Stimulated activated CD8-positive, alpha-beta memory T cell treated with anti-CD3 and anti-CD28 coated beads, Interleukin-2, amount 100 ng/mL, for 48 hours (primary cell): ENCODE data around the gene AKR7A3.

Experiments used
- DNase-seq, 2 donors: peaks; one replicate each; pipeline ENCODE4 v3.0.0-alpha.2; 2020; ENCODE audit warnings: low read depth in 2 of 2

The AKR7A3 gene

DNA sequence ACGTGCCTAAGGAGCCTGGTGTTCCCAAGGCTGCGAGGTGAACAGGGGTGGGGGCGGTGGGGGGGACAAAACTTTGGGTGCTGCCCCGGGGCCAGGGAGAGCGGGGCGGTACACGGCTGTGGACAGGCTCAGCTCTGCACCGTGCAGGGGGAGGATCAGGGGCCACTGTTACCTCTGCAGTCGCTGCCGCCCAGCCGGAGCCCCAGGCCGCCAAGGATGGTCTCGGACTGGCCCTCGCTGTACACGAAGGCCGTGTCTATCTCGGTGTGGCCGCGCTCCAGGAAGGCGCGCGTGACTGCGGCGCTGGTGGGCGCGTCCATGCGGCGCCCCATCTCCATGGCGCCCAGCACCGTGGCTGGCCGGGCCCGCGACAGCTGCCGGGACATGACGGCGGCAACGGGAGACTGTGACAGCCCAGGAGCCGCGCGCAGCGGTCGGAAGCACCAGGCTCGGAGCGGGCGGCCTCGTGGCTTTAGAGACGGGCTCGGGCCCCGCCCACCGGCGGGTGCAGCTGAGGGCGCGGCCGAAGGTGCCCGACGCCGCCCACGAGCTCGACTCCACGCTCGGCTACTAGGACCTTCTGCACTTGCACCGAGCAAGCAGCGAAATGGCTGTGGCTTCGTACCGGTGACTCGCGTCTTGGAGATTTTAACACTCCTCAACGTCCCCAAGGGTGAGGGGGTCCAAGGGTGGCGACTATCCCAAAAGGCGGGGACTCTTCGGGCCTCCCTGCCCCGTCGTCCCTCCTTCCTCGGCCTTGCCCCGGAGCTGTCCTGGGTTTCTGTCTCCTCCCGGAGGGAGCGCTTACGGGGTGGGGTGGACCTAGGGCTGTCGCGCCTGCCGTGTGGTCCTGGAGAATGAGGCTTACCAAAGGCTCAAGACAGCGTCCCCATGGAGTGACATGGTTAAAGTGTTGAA lies at the start of gene AKR7A3:
AKR7A3 (minus strand) TSS at position 447 of the 918 bp plus-strand sequence; CDS start at position 386, 61 bp downstream.
- peak; percentile 48 to 65 for DNase-seq

DNA sequence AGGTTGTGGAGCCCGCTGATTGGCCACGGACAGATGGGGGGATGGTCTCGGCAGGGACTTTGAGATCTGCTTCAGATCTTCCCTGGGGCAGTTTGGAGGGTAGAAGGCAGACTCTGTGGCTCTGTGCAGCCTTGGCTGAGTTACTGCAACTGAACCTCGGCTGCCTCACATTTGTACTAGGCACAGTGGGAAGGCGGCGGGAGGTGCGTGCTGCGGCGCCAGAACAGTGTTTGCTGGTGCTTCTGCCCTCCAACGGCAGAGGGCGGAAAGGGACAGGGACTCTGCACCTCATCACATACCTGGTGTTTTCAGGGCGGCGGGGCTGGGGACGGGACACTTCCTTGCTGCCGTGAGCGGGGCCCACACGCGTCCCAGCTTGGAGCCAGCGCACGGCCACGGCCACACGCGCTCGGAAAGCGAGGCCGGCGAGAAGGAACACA lies 49.8 kb upstream of the AKR7A3 start:
- DNase-seq: no peak

DNA sequence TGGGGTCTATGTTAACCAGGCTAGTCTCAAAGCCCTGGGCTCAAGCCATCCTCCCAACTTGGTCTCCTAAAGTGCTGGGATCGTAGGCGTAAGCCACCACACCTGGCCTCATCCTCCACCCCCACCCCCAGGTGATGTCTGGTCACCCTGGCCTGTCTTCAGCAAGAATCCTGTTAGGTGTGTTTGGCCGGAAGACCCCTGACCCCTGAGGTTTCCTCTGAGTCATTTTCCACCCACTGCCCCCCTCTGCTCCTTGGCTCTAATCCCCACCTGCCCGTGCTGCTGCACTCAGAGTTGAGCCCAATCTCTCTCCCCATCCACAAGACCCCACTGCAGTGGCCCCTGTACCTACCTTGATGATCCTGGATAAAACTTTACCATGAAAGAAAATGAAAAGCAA lies 48.7 kb upstream of the AKR7A3 start:
- DNase-seq: no peak

DNA sequence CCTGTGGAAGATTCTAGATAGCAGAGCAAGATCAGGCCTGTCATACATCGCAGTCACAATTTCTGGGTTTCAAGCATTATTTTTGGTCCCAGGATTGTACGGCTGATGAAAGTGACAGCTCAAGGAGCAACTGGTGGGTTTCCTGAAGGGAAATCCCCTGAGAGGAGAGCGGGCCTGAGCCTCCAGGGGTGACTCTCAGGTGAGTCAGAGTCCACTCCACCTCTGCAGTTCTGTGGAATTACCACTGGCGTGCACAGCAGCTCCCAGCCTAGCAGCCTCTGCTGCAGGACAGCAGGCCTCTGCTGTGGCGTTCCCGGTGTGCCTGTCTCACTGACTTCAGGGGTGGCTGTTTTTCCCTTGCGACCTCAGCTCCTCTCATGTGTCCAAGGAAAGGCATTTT lies 48.0 kb upstream of the AKR7A3 start:
- DNase-seq: peak; percentile 36 to 62

DNA sequence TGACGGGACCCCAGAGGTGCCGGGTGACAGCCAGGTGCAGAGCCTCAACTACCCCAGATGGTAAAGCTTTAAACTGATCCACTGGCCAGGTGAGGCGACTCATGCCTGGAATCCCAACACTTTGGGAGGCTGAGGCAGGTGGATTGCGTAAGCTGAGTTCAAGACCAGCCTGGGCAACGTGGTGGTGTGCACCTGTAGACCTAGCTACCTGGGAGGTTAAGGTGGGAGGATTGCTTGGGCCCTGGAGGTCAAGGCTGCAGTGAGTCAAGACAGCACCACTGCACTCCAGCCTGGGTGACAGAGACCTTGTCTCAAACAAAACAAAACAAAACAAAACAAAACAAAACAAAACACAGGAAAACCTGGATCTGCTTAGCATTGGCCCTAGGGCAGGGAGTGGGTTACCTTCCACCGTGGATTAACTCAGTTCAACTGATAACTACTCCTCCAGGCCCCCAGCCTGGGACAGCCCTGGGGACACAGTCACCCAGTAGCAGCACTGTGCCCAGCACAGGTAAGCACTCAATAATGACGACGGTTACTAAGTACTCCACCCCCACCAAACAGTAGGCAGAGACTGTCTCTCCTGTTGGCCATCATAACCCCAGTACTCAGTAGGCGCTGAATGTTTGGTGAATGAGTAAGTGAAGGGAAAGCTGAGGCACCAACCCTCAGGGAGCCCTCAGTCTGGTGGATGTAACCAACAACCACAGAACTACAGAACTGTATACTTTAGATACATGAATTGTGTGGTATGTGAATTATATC lies 45.2 kb upstream of the AKR7A3 start:
- DNase-seq: no peak

DNA sequence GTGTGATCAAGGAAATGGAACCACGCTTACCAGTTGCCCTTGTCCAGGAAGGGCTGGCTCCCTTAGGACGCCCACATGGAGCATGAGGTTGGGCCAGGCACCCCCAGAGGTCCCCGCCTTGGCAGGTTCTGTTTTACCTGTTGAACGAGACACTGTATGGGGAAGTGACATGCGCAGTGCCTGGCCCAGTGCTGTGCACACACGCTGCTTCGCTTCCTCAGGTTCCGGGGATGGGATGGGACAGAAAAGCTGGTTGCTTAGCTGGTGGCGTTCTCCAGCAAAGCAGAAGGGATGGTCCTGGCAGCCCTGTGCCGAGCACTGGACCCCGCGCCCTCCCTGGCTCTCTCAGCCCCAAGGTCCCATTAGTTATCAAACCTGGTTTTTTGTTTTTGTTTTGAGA lies 44.3 kb upstream of the AKR7A3 start:
- DNase-seq: no peak

DNA sequence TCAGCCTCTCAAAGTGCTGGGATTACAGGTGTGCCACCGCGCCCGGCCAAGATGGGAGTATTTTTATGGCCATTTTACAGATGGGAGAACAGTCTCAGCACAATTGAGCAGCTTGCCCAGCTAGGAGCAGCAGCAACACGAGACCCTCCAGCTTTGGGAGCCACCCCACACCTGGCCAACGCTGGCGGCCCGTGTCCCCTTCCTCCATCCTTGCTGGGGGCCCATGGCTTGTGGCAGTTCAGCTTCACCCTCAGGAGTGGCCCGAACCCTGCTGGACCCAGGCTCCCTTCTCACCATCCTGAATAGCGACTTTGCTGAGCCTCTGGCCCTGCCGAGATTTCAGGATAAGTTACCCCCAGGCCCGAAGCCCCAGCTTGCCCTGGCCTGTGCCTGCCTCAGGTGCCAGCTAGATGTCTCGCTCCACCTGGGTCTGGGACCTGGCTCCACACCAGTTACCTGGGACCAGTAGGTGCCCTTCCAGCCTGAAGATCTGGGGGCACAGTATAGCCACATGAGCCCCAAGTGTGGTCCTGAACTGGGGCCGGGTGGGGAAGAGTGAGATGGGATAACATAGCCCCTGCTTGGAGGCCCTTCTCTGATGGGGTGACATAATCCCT lies 42.8 kb upstream of the AKR7A3 start:
- no peak for DNase-seq

DNA sequence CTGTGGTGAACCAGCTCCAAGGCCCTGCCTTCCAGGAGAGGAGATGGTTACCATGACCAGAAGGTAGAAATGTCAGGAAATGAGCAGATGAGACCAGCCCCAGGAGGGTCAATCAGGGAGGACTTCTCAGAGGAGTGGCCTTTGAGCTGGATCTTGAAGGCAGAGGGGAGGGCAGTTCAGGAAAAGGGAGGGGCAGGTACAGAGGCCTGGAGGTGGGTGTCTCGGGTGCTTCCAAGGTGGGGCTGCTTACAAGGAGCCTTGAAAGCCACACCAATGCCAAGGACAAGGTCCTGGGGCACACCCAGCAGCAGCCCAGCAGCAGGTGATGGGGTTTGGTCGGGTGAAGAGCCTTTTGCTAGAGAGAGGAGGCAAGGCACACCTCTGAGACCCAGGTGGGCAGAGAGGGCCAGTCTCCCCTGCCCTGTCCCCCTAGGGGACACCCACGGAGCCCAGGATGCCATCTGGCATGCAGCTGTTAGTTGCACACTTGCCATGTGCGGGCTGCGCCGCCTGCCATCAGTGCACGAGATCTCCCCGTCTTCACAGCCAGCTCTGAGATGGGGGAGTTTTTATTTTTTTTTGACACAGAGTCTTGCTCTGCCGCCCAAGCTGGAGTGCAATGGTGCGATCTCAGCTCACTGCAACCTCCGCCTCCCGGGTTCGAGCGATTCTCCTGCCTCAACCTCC lies 42.0 kb upstream of the AKR7A3 start:
- DNase-seq: no peak

DNA sequence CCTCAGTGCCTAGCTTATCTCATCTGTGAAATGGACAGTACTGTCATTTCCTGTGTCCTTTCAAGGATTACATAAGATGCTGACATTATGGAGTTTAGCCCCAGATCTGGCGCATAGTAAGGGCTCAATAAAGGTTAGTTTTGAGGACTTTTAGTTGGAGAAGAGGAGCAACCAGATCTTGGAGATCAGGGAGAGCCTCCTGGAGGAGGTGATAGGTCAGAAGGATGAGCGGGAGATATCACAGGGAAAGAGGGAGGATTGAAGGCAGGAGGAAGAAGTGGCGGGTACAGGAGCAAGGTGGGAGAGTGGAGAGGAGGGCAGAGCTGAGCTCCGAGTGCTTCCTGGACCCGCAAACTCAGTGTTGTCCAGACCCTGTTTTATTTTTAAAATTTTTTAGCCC lies 41.0 kb upstream of the AKR7A3 start:
- no peak for DNase-seq

DNA sequence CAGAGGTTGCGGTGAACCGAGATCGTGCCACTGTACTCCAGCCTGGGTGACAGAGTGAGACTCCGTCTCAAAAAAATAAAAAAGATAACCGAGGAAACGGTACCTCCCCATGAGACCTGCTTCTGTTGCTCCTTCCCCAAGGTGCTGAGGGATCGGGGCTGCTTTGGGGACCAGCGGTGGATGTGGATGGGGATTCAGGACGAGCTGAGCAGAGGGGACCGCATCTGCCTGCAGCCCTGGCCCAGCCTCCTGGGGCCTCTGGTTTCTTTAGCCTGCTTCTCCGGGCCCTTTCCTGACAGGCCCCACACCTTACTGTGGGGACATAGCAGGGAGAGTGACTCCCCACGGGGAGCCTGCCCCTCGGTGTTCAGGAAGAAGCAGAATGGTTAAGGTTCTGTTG lies 40.6 kb upstream of the AKR7A3 start:
- no peak for DNase-seq

DNA sequence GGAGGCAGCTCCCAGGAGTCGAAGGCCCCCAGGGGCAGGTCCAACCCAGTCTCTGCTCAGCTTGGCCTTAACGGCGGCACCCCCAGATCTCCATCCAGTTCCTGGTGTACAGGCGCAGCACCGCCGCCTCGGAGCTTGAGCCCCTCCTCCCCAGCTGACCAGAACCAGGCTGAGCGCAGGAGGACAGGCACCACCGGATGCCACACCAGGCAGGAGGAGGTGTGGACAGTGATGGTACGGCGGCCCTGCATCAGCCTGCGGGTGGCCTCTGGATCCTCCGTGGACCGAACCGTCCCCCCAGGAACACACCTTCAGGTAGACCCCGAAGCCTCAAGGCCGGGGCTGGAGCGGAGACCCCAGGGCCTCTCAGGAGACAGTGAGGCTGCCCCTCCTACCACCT lies 39.9 kb upstream of the AKR7A3 start:
- DNase-seq: no peak

DNA sequence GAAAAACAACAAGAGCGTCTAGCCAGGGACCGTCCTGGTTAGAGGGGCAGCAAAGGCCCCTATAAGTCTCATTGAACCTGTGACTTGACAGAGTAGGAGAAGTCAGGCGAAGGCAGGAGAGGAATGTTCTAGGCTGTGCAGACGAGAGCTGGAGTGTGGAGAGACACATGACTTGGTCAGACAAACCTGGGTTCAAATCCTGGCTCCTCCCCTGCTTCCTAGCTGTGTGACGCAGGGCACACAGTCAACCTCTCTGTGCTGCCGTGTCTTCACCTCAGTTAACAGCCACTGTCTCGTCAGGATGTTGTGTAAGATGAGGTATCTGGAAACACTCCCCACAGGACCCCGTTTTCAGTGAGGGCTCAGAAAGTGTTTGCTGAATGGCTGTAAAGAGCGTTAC lies 39.2 kb upstream of the AKR7A3 start:
- DNase-seq: no peak

DNA sequence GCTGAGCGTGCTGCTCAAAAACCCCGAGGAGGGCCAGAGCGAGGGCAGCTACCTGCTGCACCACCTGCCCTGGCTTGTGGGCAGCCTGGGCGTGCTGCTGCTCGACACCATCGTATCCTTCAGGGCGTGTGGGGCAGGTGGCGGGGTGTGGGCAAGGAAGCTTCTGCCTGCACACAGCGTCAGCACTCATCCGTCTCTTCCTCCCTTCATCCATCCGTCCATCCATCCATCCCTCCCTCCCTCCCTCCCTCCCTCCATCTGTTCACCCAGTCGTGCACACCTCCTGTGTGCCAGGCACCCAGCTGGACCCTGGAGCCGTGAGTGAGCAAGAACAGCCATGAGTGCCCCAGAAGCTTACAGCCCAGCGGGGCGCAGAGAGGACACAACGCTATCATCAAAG lies 38.7 kb upstream of the AKR7A3 start:
- no peak for DNase-seq

DNA sequence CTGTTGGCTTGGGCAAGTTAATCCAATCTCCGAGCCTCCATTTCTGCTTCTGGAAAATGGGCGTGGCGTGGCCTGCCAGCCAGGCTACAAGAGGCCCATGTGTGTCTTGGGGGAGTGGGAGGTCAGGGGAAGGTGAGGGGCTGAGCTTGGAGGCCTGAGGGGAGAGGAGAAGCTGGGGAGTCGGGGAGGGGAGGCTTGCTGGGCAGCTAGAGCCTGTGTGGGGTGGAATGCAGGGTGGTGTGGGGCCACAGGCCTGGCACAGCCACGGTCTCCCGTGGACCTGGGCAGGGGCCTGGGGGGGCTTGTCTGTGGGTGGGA lies 38.1 kb upstream of the AKR7A3 start:
- DNase-seq: no peak

DNA sequence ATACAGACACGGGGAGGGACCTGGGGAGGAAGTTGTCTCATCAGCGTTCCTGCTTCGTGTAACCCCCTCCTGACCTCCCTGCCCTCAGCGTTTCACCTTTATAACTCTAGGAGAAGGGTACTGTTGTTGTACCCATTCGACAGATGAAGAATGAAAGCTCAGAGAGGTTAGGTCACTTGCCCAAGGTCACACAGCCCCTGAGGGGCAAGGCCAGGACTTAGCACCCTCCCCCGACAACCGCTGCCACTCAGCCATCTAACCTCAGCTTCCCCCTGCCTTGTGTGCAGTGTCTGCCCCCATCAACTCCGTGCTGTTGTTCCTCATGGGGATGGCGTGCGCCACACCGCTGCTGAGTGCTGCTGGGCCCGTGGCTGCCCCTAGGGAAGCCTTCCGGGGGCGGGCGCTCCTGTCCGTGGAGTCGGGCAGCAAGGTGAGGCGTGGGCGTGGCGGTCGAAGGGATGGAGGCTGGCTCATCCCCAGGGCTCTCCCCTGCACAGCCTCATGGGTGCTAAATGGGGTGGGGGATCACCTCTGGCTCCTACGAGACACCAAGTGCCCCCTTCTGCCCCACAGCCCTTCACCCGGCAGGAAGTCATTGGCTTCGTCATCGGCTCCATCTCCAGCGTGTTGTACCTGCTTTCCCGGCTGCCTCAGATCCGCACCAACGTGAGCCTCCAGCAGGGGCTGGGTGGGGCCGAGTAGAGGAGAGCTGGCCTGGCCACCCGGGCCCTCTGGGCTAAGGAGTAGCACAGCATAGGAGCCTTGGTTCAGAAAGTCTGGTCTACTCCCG lies 37.6 kb upstream of the AKR7A3 start:
- DNase-seq: no peak

DNA sequence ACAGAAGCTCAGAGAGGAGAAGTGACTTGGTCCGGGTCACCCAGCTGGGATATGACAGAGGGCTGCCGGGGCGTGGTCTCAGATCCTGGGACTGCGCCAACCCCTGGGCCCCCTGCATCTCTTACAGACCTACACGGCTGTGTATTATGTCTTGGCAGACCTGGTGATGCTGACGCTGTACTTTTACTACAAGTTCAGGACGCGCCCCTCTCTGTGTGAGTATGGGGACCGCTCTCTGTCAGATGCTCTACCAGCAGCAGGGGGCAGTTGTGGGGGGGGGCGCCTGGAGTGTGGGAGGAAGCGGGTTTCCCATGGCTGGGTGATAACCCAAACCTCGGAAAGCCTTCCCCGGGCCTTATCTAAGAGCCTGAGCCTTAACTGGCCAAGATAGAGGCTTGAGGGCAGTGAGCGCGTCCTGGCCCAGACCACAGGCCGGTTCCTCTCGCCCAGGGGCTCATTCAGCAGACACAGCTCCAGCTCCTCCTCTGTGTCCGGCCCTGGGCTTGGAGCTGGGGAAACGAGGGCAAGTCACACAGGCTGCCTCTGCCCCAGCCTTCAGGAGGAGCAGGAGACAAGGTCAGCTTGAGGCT lies 36.9 kb upstream of the AKR7A3 start:
- no peak for DNase-seq

DNA sequence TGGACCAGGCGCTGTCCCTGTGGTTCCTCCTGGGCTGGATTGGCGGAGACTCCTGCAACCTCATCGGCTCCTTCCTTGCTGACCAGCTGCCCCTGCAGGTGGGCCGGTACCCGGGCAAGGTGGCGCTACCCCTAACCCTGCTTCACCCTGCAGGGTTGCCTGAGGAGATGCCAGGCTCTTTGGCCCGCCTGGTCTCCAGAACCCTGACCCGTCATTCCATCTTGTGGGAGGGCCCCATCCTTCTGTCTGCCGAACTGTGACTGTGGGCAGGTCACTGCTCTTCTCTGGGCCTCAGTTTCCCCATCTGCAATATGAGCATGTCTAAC lies 36.1 kb upstream of the AKR7A3 start:
- no peak for DNase-seq

DNA sequence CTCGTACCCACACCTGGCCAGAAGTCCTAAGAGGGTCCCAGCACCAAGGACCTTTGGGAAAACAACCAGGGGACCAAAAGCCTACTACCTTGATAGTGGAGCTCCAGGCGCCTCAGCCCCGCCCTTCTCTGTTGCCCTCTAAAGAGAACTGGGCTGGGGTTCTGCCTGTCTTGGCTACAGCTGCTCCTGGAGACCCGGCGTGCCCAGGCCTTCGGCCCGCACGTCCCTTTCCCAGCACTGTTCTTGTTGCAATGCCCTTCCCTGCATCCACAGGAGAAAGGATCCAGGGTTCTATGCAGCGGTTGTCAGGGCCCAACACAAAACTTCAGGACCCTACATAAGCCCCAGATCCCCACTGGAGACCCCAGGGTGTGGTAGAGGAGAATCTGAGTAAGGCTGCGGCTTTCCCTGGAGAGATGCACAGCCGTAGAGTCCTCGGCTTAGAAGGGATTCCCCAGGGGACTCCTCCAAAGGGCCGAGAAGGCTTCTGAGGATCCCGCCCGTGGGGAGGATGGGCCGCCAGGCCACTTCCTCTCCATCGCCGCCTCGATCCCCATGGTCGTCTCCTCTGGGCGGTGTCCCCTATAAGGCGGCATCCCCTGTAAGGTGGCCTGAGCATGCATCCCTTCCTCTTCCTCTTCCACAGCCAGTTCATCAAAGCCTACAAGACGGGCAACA lies 35.6 kb upstream of the AKR7A3 start:
- no peak for DNase-seq

DNA sequence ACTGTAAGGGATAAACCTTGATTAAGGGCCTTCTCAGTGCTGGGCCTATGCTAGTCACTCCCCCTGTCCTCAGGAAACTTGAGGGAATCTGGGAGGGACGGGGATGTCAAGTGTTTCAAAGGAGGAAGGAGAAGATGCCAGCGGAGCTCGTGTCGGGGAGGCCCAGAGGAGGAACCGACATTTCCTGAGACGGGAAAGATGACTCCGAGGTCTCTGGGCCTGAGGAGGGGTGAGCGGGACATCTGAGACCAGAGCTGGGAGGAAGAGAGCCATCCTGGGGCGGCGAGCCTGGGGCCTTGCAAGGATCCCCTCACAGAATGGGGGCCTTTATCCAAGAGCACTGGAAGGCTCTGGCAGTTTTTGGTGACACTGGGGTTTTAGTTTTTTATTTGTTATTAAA lies 33.9 kb upstream of the AKR7A3 start:
- no peak for DNase-seq

DNA sequence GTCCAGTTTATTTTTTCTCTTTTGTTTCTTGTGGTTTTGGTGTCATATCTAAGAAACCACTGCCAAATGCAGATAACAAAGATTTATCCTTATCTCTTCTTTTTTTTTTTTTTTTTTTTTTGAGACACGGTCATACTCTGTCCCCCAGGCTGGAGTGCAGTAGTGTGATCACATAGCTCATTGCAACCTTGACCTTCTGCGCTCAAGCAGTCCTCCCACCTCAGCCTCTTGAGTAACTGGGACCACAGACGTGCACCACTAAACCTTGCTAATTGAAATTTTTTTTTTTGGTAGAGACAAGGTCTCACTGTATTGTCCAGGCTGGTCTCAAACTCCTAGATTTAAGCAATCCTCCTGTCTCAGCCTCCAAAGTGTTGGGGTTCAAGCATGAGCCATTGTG lies 32.5 kb upstream of the AKR7A3 start:
- DNase-seq: no peak

DNA sequence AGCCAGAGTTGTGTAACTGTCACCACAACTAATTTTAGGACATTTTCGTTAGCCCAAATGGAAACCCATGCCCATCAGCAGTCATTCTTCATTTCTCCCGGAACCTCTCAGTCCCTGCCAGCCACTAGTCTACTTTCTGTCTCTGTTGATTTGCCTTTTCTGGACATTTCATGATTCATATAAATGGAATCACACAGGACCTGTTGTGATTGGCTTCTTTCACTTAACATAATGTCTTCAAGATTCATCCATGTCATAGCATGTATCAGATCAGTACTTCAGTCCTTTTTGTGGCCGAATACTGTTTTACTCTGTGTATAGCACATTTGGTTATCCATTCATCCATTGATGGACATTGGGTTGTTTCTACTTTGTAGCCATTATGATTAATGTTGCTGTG lies 30.6 kb upstream of the AKR7A3 start:
- no peak for DNase-seq
